ENCODE data around the gene GLT8D1.

Gene GLT8D1

GRCh38 chr3:52694528-52695189 is 10.9 kb downstream of the GLT8D1 start:
- CTCF ChIA-PET, result no interaction called here
- TF ChIP-seq, protein P1, sequence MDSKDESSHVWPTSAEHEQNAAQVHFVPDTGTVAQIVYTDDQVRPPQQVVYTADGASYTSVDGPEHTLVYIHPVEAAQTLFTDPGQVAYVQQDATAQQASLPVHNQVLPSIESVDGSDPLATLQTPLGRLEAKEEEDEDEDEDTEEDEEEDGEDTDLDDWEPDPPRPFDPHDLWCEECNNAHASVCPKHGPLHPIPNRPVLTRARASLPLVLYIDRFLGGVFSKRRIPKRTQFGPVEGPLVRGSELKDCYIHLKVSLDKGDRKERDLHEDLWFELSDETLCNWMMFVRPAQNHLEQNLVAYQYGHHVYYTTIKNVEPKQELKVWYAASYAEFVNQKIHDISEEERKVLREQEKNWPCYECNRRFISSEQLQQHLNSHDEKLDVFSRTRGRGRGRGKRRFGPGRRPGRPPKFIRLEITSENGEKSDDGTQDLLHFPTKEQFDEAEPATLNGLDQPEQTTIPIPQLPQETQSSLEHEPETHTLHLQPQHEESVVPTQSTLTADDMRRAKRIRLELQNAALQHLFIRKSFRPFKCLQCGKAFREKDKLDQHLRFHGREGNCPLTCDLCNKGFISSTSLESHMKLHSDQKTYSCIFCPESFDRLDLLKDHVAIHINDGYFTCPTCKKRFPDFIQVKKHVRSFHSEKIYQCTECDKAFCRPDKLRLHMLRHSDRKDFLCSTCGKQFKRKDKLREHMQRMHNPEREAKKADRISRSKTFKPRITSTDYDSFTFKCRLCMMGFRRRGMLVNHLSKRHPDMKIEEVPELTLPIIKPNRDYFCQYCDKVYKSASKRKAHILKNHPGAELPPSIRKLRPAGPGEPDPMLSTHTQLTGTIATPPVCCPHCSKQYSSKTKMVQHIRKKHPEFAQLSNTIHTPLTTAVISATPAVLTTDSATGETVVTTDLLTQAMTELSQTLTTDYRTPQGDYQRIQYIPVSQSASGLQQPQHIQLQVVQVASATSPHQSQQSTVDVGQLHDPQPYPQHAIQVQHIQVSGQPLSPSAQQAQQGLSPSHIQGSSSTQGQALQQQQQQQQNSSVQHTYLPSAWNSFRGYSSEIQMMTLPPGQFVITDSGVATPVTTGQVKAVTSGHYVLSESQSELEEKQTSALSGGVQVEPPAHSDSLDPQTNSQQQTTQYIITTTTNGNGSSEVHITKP (tag by site-specific recombination; IDR thresholded peaks at IDR 0.05), result 0 out of 2 replicates have a peak, but pooled peaks have one; percentile 20
- no peak for TF ChIP-seq ZNF837 (tag by site-specific recombination; IDR thresholded peaks at IDR 0.05)
- TF ChIP-seq ZNF146 (tag by site-specific recombination; IDR thresholded peaks at IDR 0.05), result no peak
- 0 out of 2 replicates have a peak, but pooled peaks have one; percentile 41 for TF ChIP-seq ZNF600 (tag by site-specific recombination; IDR thresholded peaks at IDR 0.05)
- peaks cover 26 to 97% of the 10 kb centered on the region in 2 experiments for H3K36me3 ChIP-seq (ENCODE audit: control insufficient read depth in 2 of 2, insufficient read depth in 1 of 2, low read length in 2 of 2)
- no peaks in the 10 kb centered on the region for H3K4me1 ChIP-seq (ENCODE audit: control insufficient read depth, insufficient read depth, low read length)
- POLR2A ChIA-PET, result interaction anchor here (1.1 kb wide), 1 partner anchor 8 kb away, joined by 3 read pairs; no protein-coding TSS in a partner anchor
- H3K9me3 ChIP-seq (ENCODE audit: control insufficient read depth, insufficient read depth, low read depth, low read length), result no peaks in the 10 kb centered on the region
- H3K27ac ChIP-seq (ENCODE audit: extremely low read depth, low read depth, low read length), result no peak overlapping the region
- no peak overlapping the region for H3K4me3 ChIP-seq (ENCODE audit: low read depth, low read length)

DNA sequence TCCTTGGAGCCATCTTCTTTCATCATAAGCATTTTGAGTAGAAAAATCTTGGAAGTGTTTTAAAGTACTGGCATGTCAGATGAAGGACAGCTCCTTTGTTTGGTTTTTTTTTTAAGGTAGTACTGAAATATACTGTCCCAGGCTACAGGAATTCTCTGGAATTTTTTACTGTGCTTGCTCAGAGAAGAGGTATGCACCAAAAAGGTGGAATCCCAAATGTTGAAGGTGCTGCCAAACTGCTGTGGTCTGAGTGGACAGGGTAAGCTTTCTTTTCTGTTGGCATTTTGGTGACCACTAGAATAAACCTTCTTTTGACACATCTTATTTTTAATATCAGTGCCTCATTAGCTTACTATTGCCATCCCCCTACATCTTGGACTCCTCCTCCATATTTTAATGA is 12.5 kb downstream of the GLT8D1 start:
- POLR2A ChIA-PET, result interaction anchor here (0.9 kb wide), 1 partner anchor 9 kb away, joined by 3 read pairs; no protein-coding TSS in a partner anchor
- H3K4me3 ChIP-seq (ENCODE audit: low read depth, low read length), result no peak overlapping the region
- H3K9me3 ChIP-seq (ENCODE audit: control insufficient read depth, insufficient read depth, low read depth, low read length), result no peaks in the 10 kb centered on the region
- no peak overlapping the region for H3K27ac ChIP-seq (ENCODE audit: extremely low read depth, low read depth, low read length)
- TF ChIP-seq KLF8 (tag by site-specific recombination; IDR thresholded peaks at IDR 0.05) (no peak), YY1 (tag by site-specific recombination; IDR thresholded peaks at IDR 0.05) (no peak), ZNF510 (tag by site-specific recombination; IDR thresholded peaks at IDR 0.05; ENCODE audit: insufficient replicate concordance) (no peak), HOXA7 (CRISPR knock-in tag; IDR thresholded peaks at IDR 0.05; ENCODE audit: borderline replicate concordance) (no peak), PRDM1 (tag by site-specific recombination; IDR thresholded peaks at IDR 0.05) (no peak), ZBTB7A (tag by site-specific recombination; IDR thresholded peaks at IDR 0.05; ENCODE audit: low read depth) (no peak), ZNF37A (tag by site-specific recombination; IDR thresholded peaks at IDR 0.05) (no peak), ZNF623 (tag by site-specific recombination; IDR thresholded peaks at IDR 0.05) (no peak), ZNF266 (tag by site-specific recombination; IDR thresholded peaks at IDR 0.05; ENCODE audit: low read depth) (no peak), ZFP41 (tag by site-specific recombination; IDR thresholded peaks at IDR 0.05; ENCODE audit: borderline replicate concordance) (no peak), TRIM28 (IDR thresholded peaks at IDR 0.05; ENCODE audit: borderline replicate concordance, low read length) (no peak), ZNF157 (tag by site-specific recombination; IDR thresholded peaks at IDR 0.05) (no peak), ZNF785 (tag by site-specific recombination; IDR thresholded peaks at IDR 0.05) (no peak)
- TF ChIP-seq, protein P2, sequence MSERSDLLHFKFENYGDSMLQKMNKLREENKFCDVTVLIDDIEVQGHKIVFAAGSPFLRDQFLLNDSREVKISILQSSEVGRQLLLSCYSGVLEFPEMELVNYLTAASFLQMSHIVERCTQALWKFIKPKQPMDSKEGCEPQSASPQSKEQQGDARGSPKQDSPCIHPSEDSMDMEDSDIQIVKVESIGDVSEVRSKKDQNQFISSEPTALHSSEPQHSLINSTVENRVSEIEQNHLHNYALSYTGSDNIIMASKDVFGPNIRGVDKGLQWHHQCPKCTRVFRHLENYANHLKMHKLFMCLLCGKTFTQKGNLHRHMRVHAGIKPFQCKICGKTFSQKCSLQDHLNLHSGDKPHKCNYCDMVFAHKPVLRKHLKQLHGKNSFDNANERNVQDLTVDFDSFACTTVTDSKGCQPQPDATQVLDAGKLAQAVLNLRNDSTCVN (tag by site-specific recombination; optimal IDR thresholded peaks at IDR 0.05), result no peak
- H3K4me1 ChIP-seq (ENCODE audit: control insufficient read depth, insufficient read depth, low read length), result no peaks in the 10 kb centered on the region
- peaks cover 41 to 100% of the 10 kb centered on the region in 2 experiments for H3K36me3 ChIP-seq (ENCODE audit: control insufficient read depth in 2 of 2, insufficient read depth in 1 of 2, low read length in 2 of 2)
- CTCF ChIA-PET, result interaction anchor here (0.6 kb wide), 1 partner anchor 280 kb away, joined by 5 read pairs; no protein-coding TSS in a partner anchor
